Ascending aorta (tissue), 2 donors: ENCODE measurements around the gene NDUFA8. TPM values are rescaled to one million over a fixed set of nuclear protein-coding genes. Genes with fewer than 3 reads are reported as not detected.

ENCODE experiments used
- DNase-seq, 2 donors: peaks; one replicate each; pipeline ENCODE4 v3.0.0-alpha.2; 2019; ENCODE audit warnings: low spot score in 2 of 2
- H3K27ac ChIP-seq, 2 donors: fragments of 200-600 bp; sonication (generic); one replicate each; pipeline ENCODE4 v1.5.1; 2016 to 2017; ENCODE audit warnings: mild to moderate bottlenecking in 1 of 2
- H3K27me3 ChIP-seq: fragments of 200-600 bp; sonication (generic); one replicate; pipeline ENCODE4 v1.5.1; 2017
- H3K36me3 ChIP-seq, 2 donors: fragments of 200-600 bp; sonication (generic); one replicate each; pipeline ENCODE4 v1.5.1; 2016
- H3K4me1 ChIP-seq, 2 donors: fragments of 200-600 bp; sonication (generic); one replicate each; pipeline ENCODE4 v1.5.1; 2016 to 2017; ENCODE audit warnings: mild to moderate bottlenecking in 1 of 2
- H3K4me3 ChIP-seq, 2 donors: fragments of 200-600 bp; sonication (generic); one replicate each; pipeline ENCODE4 v1.5.1; 2016 to 2017; ENCODE audit warnings: mild to moderate bottlenecking in 1 of 2
- H3K9me3 ChIP-seq, 2 donors: fragments of 200-600 bp; sonication (generic); one replicate each; pipeline ENCODE4 v1.5.1; 2016
- CTCF ChIP-seq, 3 experiments: fragments of 200-600 bp in 2 of 3; fragments of 450-650 bp in 1 of 3; sonication (generic) in 2 of 3; IDR thresholded peaks; one replicate each; pipeline ENCODE4 v1.5.1; 2016 to 2019; ENCODE audit warnings: antibody characterized with exemption in 3 of 3, mild to moderate bottlenecking in 1 of 3, moderate library complexity in 1 of 3
- intact Hi-C: fragments of 100-400 bp; cut with DNase I; formaldehyde crosslinking; loops from one replicate; pipeline ENCODE4 v1.15.1; 2023
- total RNA-seq: library from RNA; depleted of rRNA; stranded (reverse); fragments of >200 nt; gene quantifications from one replicate; pipeline ENCODE4 v1.1.0, GENCODE V29; 2016

NDUFA8 gene
- total RNA-seq, 1 donor from 2014 or later = 21.4 TPM

- intact Hi-C loops = no loop called here
- peaks cover 27 to 60% of the 10 kb centered on the region in 2 donors for H3K36me3 ChIP-seq
Observed at GRCh38 chr9:122143296-122143695, 16.3 kb downstream of the NDUFA8 start.

GRCh38 chr9:122141671-122142070 is 17.9 kb downstream of the NDUFA8 start:
- intact Hi-C loops = no loop called here
- no peak for TF ChIP-seq CTCF (IDR thresholded peaks at IDR 0.05)
- H3K4me1 ChIP-seq = no peaks in the 10 kb centered on the region
- no peaks in the 10 kb centered on the region for H3K9me3 ChIP-seq
- H3K27me3 ChIP-seq = no peaks in the 10 kb centered on the region
- peaks cover 22 to 44% of the 10 kb centered on the region in 2 donors for H3K36me3 ChIP-seq
- DNase-seq = no peak
- H3K27ac ChIP-seq = no peak overlapping the region
- H3K4me3 ChIP-seq = no peak overlapping the region

More at GRCh38 chr9:122143296-122143695, 16.3 kb downstream of the NDUFA8 start:
- no peak overlapping the region for H3K4me3 ChIP-seq
- H3K27me3 ChIP-seq = no peaks in the 10 kb centered on the region
- no peak overlapping the region for H3K27ac ChIP-seq
- no peaks in the 10 kb centered on the region for H3K9me3 ChIP-seq
- no peaks in the 10 kb centered on the region for H3K4me1 ChIP-seq
- no peak for DNase-seq
- no peak for TF ChIP-seq CTCF (IDR thresholded peaks at IDR 0.05)

GRCh38 chr9:122140368-122141193 is 19.0 kb downstream of the NDUFA8 start:
- intact Hi-C loops = no loop called here

GRCh38 chr9:122138560-122139268 is 20.9 kb downstream of the NDUFA8 start:
- intact Hi-C loops = no loop called here
- H3K9me3 ChIP-seq = no peaks in the 10 kb centered on the region

More at GRCh38 chr9:122140368-122141193, 19.0 kb downstream of the NDUFA8 start:
- H3K27me3 ChIP-seq = no peaks in the 10 kb centered on the region
- no peak overlapping the region for H3K4me3 ChIP-seq
- TF ChIP-seq CTCF (IDR thresholded peaks at IDR 0.05) = no peak
- H3K36me3 ChIP-seq = peaks cover 17 to 33% of the 10 kb centered on the region in 2 donors
- no peak for DNase-seq
- H3K27ac ChIP-seq = no peak overlapping the region
- no peaks in the 10 kb centered on the region for H3K9me3 ChIP-seq
- no peaks in the 10 kb centered on the region for H3K4me1 ChIP-seq

GRCh38 chr9:122135529-122135859 is 24.1 kb downstream of the NDUFA8 start:
- no peak overlapping the region for H3K27ac ChIP-seq
- intact Hi-C loops = no loop called here
- H3K4me3 ChIP-seq = no peak overlapping the region
- H3K4me1 ChIP-seq = no peaks in the 10 kb centered on the region
- H3K9me3 ChIP-seq = no peaks in the 10 kb centered on the region
- no peak for TF ChIP-seq CTCF (IDR thresholded peaks at IDR 0.05)
- no peak for DNase-seq
- peaks cover 5% of the 10 kb centered on the region for H3K27me3 ChIP-seq
- no peaks in the 10 kb centered on the region for H3K36me3 ChIP-seq

More at GRCh38 chr9:122138560-122139268, 20.9 kb downstream of the NDUFA8 start:
- Histone ChIP-seq H3K4me3 (no peak overlapping the region), H3K27ac (no peak overlapping the region), H3K36me3 (peaks cover 7 to 14% of the 10 kb centered on the region in 2 donors), H3K27me3 (no peaks in the 10 kb centered on the region), H3K4me1 (no peaks in the 10 kb centered on the region)
- DNase-seq = no peak
- no peak for TF ChIP-seq CTCF (IDR thresholded peaks at IDR 0.05)
